ENCODE data around the gene LRIT1. TPM values are rescaled to one million over a fixed set of nuclear protein-coding genes. Genes with fewer than 3 reads are reported as not detected.

Gene LRIT1
- total RNA-seq, 1 experiment from 2014 or later, result not detected

DNA sequence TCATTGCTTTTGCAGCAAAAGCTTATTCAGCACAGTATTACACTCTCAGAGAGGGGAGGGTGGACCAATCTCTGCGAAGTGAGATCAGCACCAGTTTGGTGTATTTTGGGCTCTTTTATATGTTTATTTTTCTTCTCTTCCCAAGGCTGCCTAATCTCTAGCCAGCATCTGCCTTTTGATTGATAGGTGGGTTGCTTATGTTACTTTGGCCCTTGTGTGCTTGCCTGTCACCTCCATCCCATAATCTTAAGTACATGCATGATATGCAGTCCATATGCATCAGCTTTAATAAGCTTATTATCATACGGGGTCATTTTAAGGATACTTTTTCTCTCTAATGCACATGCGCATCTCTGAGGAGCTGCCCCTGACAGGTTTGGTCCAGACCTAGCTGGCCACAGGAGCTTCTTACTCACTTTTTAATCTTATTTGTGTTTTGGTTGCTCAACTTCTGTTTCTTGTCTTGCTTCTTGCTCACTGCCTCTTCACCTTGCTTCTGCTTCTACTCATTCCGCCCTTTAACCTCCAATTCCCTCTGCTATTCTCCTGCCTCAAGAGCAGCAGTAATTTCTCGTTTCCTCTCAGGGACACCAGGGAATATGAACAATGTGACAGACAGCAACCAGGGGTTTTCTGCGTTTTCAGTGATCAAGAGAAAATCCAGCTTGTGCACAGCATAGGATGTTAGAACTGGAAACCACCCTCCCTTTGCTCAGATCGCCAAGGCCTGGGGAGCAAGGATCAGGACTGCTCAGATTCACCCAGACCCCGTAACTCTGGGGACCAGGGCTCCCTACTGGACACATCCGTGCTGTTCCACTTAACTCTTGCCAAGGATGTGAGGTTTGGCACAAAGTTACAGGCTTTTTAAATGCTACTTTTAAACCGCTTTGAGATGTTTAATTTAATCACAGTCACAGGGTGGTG is 13.5 kb upstream of the LRIT1 start:
- no peak for DNase-seq (ENCODE audit: low read depth)

DNA sequence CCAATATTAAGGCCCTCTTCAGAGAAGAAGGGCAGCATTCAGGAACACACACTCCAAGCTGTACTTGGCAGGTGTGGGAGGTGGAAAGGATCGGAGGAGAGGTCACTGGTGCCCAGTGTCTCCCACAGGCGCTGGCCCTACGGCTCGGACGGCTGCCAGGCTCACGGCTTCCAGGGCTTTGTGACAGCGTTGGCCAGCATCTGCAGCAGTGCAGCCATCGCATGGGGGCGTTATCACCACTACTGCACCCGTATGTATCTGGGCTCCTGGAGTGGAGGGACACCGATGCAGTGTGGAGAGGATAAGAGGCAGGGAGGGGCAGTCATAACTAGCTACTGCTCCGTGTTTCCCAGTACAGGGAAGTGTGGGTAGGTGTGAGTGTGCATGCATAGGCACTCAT is 7.4 kb upstream of the LRIT1 start:
- no peak for DNase-seq (ENCODE audit: low read depth)

DNA sequence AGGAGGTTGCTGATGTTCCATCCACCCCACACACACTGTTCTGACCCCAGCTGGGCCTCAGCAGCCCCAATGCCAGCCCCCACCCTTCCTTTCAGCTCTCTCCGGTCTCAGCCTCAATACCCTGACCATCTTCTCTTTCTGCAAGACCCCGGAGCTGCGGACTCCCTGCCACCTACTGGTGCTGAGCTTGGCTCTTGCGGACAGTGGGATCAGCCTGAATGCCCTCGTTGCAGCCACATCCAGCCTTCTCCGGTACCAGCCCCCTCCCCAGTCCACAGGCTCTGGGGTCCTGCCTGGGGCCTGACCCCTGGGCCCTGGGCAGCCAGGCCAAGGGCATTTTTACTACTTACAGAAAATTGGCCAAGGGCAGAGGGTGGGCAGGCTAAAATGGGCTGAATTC is 6.2 kb upstream of the LRIT1 start:
- no peak for DNase-seq (ENCODE audit: low read depth)

DNA sequence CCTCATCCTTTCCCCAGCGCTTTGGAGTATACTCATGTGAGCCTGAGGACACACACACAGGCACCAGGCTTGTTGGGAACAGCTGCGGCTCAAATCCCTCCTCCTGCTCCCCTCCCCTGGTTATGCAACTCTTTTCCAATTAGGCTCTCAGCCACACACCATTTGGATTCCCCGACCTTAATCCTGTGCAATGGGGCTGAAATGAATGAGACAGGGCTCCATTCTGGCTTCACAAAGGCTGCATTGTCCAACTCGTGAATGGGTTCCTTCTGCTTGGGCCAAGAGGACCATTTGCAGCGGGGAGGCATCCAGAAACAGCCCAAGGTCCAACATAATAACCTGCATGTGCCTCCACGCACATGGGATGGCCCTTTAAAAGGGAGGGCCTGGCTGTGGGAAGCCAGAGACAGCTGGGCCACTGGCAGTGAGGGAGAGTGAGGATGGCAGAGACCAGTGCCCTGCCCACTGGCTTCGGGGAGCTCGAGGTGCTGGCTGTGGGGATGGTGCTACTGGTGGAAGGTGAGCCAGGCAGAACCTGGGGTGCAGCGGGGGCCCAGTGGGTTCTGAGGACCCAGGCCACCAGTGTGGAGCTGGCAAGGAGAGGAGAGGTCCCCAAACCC is 3.4 kb upstream of the LRIT1 start, which contains the start of gene RGR:
Gene RGR (plus strand): TSS at position 403 of the 620 bp plus-strand sequence. CDS start 38 bp downstream, at position 441.
- DNase-seq (ENCODE audit: low read depth), result peak; percentile 59

DNA sequence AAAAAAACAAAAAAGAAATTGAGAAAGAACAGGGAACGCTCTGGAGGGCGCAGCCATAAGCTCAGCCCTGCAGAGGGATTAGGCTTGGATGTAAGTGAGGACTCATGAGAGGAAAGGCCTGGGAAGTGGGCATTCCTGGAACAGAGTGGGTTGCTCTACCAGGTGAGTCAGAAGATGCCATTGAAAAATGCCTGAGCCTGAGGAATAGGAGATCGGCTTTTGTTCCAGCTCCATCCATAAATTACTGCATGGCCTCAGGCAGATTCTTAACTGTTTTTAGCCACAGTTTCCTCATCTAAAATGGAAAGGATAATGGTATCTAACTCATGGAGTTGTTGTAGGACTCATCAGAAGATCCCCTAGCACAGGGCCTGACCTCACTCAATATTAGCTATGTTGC is 2.4 kb upstream of the LRIT1 start:
- no peak for DNase-seq (ENCODE audit: low read depth)

DNA sequence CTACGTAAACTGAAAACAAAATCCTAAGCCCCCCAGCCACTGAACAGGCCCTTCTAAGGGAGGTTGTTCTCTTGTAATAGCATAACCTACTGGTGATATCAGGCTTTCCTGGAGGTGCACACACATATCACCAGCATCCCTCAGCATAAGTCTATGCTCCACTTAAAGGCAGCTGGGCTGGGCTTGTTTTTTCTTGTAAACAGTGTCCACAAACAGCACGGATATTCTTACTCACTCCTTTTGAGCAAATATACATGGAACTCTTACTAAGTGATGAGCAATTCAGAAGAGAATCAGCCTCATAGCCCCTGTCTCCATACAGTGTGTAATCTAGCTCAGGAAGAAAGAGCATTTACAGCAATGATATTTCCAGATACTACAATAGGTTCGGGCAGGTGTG is 2.4 kb downstream of the LRIT1 start:
- DNase-seq (ENCODE audit: low read depth), result no peak

DNA sequence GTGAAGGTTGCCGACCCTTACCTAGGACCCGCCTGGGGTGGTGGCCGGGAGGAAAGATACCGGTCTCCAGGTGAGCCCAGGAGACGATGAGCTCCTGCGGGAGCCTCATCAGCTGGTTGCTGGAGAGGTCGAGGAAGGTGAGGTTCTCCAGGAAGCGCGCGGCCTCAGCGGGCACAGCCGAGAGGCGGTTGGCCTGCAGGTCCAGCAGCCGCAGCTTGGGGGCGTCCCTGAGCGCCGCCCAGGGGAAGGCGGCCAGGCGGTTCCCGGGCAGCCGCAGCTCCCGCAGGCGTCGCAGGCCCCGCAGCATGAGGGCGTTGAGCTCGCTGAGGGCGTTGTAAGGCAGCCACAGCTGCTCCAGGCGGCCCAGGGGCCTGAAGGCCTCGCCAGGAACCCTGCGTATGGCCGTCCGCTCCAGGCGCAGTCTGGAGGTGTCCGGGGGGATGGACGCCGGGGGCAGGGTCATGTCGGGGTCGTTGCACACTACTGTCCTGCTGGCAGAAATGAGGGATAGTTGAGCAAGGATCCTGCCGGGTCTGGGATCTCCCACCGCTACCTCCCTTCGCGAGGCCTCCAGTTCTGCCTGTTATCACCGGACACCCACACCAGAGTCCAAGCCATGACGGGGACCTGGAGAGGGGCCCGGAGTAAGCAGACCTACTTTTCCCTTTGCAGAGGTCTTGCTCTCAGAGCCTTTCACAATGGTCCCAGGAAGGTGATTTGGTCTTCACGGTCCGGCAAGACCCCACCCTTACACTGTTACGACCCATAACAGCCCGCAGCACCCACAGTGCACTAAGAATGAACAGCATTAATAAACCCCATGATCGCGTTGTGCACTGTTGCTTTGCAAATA is 3.9 kb downstream of the LRIT1 start:
- DNase-seq (ENCODE audit: low read depth), result no peak

DNA sequence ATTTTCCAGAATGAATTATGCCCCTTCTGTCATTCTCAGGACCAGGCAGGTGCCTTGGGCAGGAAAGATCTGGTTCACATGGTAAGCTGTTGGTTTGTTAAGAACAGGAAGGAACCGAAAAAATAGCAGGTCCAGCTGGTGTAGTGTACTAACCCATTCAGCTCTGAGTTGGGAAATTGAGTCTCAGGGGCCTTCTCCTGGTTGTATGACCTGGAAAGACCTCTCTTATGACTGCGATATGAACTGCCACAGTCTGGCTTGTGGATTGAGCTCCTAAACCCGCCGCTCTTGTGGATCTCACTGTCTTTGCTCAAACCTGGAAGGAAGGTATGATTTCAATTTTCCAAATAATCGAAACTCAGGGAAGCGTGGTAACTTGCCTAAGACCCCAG is 4.5 kb downstream of the LRIT1 start:
- no peak for DNase-seq (ENCODE audit: low read depth)

DNA sequence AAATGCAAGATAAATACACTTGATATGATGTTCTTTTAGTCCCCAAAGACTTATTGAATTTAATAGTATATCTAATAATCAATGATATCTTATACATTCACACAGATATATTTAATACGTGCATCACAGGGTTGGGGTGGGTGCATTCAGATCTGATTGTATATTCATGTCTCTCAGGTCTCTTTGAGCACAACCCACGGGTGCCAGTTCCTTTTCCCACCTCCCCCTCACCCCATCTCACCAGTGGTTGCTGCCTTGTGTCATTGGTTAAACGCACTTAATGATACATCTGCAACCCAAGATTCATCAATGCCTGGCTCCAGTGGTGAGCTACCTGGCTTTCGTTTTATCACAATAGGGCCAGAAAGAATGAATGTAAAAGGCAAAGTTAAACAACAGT is 6.2 kb downstream of the LRIT1 start:
- no peak for DNase-seq (ENCODE audit: low read depth)

DNA sequence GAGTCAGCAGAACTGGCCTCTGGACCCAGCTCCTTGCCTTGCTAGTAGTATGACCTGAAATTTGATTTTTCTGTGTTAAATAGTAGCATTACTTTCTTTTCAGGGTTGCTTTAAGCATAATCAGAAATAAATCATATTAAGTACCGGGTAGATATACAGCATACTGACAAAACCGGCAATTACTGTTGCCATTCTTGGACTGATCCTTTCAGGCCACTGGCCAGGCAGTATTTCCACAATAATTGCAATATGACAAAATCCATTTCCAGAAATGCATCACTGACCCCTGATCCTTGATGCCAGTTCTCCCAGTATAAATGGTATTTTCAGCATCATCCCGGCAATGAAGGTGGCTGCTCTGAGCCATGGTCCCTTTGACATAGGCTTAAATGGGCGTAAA is 6.9 kb downstream of the LRIT1 start:
- no peak for DNase-seq (ENCODE audit: low read depth)

DNA sequence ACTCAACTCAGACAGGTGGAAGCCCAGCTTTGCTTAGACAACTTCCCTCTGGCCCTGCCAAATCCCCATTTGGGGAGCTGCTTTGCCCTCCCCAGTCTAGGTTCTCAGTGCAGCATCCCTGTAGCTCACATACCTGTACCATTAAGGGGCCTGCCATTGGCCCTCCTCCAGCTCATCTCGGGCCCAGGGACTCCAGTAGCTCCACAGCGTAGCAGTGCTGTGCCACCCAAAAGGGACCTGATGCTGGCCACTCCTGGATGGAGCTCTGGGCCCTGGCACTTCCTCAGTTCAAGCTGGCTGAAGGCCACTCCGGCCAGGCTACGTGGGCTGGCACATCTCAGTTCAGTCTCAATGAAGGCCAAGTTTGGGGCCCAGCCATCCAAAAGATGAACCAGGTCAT is 7.4 kb downstream of the LRIT1 start:
- no peak for DNase-seq (ENCODE audit: low read depth)

DNA sequence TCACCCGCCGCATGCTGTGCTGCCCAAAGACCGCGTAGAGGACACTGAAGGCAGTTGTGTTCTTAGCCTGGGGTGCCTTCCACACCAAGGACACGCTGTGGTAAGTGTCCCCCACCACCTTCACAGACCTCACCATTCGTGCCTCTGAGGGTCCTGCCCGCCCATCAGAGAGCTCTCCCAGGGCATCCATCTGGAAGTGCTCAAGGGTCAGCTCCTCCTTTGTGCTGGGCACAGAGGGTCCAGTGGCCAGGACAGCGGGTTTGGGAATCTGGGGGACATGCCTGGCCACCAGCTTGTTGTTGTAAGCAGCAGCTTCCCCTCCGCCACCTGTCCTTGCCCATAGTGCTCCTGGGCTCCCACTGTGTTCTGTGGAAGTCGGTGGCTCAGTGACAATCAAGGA is 9.0 kb downstream of the LRIT1 start:
- no peak for DNase-seq (ENCODE audit: low read depth)

DNA sequence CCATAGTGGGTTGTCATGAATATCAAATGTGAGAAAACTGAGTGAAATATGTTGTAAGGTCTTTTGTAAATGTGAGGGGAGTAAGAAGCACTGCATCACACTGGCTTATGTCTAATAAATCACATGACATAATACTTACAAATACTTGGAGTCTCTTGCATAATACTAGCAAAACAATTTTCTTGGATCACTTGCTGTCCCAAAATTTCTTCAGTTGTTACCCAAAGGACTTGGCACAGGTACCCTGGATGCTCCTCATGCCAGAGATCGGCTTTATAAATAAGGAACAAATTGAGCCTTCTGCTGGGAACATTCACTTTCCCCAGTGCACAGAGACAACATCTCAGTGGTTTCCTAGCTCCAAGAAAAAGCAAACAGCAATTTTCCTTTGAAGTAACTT is 11.0 kb downstream of the LRIT1 start:
- no peak for DNase-seq (ENCODE audit: low read depth)

DNA sequence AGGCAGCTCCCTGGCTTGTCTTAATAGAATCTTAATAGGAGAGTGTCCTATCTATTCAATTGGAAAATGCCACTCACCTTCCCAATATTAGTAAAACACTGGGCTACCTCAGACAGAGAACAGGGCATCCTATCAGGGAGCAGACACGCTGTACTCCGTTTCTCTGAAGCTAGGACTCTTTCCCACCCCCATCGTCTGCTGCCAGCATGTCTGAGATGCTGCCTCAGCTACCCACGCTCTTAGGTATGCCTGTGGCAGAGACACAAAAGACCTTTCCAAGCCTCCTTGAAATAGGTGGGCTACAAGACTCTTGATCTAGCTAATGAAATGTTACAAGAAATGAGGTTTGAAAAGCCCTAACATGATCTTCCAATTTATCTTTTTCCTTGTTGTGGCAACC is 13.5 kb downstream of the LRIT1 start:
- DNase-seq (ENCODE audit: low read depth), result no peak

DNA sequence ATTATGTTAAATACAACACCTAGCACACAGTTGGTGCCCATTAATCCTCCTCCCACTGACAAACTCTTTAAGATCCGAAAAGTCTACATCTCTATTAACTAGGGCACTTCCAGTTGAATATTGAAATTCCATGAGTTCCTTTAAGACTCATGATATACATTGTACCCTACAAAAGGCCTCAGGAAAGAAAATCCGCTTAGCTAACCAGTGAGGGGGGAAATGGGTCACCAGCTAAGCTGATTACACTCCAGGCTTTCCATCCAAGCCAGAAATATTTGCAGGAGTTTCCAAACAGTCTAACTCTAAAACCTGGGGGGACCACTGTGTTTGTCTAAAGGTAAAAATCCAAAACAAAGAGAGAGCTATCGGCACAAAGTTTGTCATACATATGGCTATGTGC is 14.7 kb downstream of the LRIT1 start:
- no peak for DNase-seq (ENCODE audit: low read depth)

DNA sequence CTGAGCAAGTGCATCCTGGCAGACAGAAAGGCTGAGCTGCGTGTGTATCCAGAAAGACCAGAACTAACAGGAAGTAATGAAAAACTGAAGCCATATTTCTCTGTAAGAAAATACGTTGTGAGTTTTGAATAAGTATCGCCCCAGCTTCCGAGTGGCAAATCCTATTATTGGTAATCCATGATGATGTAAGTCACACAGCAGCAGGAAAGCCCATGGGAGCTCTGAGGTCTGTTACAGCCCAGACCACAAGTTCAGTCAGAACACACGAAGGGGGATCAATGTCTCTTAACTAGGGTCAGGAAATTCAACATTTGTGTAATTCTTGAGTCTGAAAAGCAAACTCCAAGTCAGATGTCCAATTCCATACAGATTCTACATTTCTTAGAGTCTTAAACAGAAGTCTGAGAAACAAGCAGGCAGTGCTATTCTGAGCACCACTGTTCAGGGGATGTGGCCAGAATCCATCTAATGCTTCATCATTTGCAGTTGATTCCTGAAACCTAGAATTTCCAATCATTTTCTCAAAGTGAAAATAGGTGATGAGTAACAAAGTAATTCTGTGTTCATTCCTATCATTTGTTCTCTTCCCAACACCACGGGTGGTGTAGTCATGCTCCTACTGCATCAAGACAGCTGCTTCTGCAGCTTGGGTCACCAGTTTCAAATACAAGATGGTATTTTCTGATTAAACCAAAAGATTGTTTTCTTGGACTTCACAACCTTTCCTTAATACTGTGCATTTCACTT is 15.7 kb downstream of the LRIT1 start, which contains the start of gene LRIT2:
Gene LRIT2 (minus strand): TSS at position 118 of the 747 bp plus-strand sequence. CDS start 24 bp downstream, at position 94.
- no peak for DNase-seq (ENCODE audit: low read depth)

DNA sequence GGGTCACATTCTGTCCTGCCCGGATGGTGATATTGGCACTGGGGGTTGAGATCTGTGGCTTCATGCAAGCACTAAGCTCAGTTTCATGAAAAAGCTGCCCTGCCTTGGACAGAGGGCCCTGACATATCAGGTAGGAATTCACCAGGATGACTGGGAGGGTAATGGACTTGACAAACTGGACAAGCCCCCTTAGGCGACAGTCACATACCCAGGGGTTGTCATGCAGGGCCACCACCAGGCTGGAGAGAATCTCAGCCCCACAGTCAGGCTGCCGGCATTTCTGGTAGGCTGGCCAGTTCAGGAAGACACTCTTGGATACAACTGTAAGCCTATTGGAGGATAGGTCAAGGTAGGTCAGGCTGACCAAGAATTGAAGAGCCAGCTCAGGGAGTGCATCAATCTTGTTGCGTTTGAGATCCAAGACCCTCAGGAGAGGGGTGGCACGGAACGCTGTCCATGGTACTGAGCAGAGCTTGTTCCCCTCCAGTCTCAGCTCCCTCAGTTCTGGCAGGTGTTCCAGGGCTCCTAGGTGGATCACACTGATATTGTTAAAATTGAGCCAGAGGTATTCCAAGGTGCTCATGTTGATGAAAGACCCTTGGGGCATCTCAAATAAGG is 16.8 kb downstream of the LRIT1 start:
- no peak for DNase-seq (ENCODE audit: low read depth)

DNA sequence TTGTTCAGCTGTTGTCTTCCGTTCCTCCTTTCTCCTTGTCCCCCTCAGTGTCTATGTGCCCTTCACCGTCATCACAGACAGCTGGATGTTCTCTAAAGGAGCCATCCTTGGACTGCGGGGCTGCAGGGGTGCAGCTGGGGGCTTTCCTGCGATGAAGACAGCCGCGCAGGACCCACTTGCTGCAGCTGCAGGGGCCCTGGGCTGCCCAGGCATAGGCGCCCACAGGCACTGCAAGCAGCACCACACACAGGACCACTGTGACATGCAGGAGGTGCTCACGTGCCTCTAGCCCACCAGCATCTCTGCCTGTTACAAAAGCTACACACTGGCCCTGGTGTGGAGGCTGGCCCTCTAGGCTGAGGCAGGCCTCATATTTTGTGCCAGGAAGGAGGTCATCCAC is 19.4 kb downstream of the LRIT1 start:
- no peak for DNase-seq (ENCODE audit: low read depth)

DNA sequence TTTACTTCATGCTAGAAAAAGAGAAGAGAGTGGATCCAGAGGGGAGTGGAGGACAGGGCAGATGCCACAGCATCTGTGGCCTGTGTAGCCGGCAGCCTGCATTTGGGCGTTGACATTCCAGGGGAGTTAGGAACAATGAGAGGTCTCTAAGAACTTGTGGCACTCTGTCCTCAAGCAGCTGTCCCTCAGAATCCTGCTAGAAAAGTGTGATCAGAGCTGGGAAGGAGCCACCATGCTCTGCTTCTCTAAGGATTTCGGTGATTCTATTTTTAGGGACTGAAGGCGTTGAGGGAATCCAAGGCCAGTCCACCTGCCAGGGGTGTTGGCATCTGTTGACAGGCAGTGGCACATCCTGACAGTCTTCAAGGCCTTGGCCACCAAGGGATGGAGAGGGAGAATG is 23.6 kb downstream of the LRIT1 start:
- DNase-seq (ENCODE audit: low read depth), result no peak

DNA sequence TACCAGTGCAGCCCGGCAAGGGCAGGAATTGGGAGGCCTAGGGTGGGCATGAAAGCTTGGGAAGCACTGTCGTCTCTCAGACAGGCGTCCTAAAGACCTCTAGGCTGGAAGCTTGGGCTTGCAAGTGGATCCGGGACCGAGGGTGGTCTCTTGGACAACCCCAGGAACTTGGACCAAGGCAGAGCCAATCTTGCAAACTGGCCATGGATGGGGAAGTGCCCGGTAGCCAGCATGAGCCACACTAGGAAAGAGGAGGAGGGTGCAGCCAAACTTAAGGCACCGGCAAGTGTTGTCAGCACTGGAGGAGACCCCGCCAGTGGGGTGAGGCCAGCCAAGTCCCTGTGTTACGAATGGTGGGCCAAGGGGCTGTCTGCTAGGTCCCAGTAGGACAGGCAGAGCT is 24.5 kb downstream of the LRIT1 start:
- DNase-seq (ENCODE audit: low read depth), result no peak

All from LHCN-M2 (cell line).